Dendritic cell treated with granulocyte-macrophage colony-stimulating factor and Interleukin-4, amounts not matched to agents 40 ng/mL and 50 ng/mL, for 4 days (primary cell): ENCODE data around the gene C1QTNF1.

Experiments
- H3K27ac Mint-ChIP-seq: one replicate; pipeline ENCODE4 v1.8.0; 2022; ENCODE audit warnings: mild to moderate bottlenecking, mixed read lengths
- H3K27me3 Mint-ChIP-seq: one replicate; pipeline ENCODE4 v1.8.0; 2022; ENCODE audit warnings: mild to moderate bottlenecking, mixed read lengths
- H3K36me3 Mint-ChIP-seq: one replicate; pipeline ENCODE4 v1.8.0; 2022; ENCODE audit warnings: low read depth, mixed read lengths
- H3K4me1 Mint-ChIP-seq: one replicate; pipeline ENCODE4 v1.8.0; 2022; ENCODE audit warnings: low read depth, mixed read lengths
- H3K4me3 Mint-ChIP-seq: one replicate; pipeline ENCODE4 v1.8.0; 2022; ENCODE audit warnings: mild to moderate bottlenecking, moderate library complexity, mixed read lengths
- H3K9me3 Mint-ChIP-seq: one replicate; pipeline ENCODE4 v1.8.0; 2022; ENCODE audit warnings: mixed read lengths
- intact Hi-C: fragments of 100-400 bp; cut with micrococcal nuclease; formaldehyde crosslinking; loops from one replicate; pipeline ENCODE4 v1.15.0; 2022

Gene C1QTNF1

GRCh38 chr17:79088997-79089328 lies 65.0 kb downstream of the C1QTNF1 start:
- peaks cover 24% of the 10 kb centered on the region for H3K27me3 Mint-ChIP-seq
- no peak overlapping the region for H3K4me3 Mint-ChIP-seq
- no peaks in the 10 kb centered on the region for H3K9me3 Mint-ChIP-seq
- peaks cover 52% of the 10 kb centered on the region for H3K36me3 Mint-ChIP-seq
- intact Hi-C loops: no loop called here
- no peaks in the 10 kb centered on the region for H3K4me1 Mint-ChIP-seq
- no peak overlapping the region for H3K27ac Mint-ChIP-seq

GRCh38 chr17:79089720-79090442 lies 65.9 kb downstream of the C1QTNF1 start:
- H3K4me1 Mint-ChIP-seq: no peaks in the 10 kb centered on the region
- peaks cover 31% of the 10 kb centered on the region for H3K27me3 Mint-ChIP-seq
- intact Hi-C loops: no loop called here
- H3K4me3 Mint-ChIP-seq: no peak overlapping the region
- no peaks in the 10 kb centered on the region for H3K9me3 Mint-ChIP-seq
- peaks cover 43% of the 10 kb centered on the region for H3K36me3 Mint-ChIP-seq
- no peak overlapping the region for H3K27ac Mint-ChIP-seq

DNA sequence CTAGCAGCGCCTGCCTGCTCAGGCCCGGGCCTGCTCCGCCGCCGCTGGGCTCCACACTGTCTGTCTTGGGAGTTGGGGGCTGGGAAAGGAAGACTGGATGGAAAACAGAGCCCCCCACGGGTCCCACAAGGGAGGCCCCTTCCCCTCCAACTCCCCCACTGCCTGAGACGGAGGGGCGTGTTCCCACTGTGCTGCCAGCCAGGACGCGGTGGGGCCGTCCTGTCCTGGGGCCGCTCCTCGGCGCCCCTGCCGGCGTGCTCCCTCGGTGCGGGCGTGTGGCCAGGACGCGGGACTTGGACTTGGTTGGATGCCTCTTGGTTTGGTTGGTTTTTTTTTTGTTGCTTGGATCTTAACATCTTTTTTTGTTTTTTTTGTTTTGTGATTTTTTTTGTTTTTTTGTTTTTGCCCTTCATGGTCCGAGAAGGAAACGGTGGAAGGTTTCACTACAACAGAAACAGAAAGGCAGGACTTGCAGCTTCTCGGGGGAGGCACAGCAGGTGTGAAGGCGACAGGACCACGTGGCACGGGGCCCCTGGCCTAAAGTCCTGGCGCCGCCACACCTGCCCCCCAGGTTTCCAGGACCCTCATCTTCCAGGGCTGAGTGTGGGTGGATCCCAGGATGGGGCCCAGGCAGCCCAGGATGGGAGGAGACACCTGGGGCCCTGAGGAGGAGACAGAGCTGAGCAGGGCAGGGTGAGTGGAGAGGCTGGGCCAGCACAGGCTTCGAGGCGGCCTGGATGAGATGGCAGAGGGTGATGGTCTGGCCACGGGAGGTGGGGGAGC lies 66.7 kb downstream of the C1QTNF1 start:
- Mint-ChIP-seq H3K9me3 (no peaks in the 10 kb centered on the region), H3K36me3 (peaks cover 35% of the 10 kb centered on the region), H3K27ac (no peak overlapping the region), H3K4me1 (no peaks in the 10 kb centered on the region), H3K4me3 (no peak overlapping the region), H3K27me3 (peaks cover 38% of the 10 kb centered on the region)
- intact Hi-C loops: no loop called here

DNA sequence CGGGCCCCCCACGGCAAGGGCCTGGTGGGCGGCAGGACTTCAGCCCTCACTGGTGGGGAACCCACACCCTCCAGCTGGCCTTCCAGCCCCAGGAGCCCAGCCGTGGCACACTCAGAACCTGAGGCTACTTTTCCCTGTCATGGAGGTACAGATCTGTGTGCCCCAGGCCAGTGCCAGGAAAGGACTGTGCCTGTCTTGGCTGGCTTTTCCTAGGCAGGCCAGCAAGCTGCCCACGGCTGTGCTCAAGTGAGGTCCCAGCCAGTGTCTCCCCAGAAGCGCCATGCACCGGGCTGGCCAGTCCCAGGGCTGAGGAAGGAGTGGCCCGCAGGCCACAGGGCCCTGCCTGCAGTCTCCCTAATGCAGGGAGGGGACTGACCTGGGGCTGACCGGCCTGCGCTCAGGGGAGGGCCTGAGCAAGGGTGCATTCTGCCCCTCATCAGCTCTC lies 67.3 kb downstream of the C1QTNF1 start:
- Mint-ChIP-seq H3K4me3 (no peak overlapping the region), H3K4me1 (no peaks in the 10 kb centered on the region), H3K36me3 (peaks cover 29% of the 10 kb centered on the region), H3K27me3 (peaks cover 44% of the 10 kb centered on the region), H3K27ac (no peak overlapping the region), H3K9me3 (no peaks in the 10 kb centered on the region)
- intact Hi-C loops: no loop called here

DNA sequence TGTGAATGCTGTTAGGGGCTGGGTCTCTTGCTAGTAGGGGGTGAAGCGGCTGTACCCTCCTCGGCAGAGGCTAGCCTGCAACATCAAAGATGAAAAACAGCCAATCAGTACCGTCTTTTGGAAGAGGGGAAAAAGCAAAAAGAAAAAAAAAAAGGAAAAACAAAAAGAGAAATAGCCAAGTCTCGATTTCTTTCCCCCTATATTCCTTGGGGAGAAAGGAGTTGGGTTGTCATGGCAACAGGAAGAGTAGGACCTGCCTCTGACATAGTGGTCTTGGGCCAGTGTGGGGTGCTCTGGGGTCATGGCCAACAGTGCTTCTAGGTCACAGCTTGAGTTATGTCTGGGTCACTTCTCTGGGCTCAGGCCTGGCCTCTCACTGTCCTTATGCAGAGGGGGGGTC lies 68.6 kb downstream of the C1QTNF1 start:
- Mint-ChIP-seq H3K36me3 (peaks cover 16% of the 10 kb centered on the region), H3K27ac (no peak overlapping the region), H3K4me3 (no peak overlapping the region), H3K27me3 (peaks cover 53% of the 10 kb centered on the region), H3K4me1 (no peaks in the 10 kb centered on the region), H3K9me3 (no peaks in the 10 kb centered on the region)
- intact Hi-C loops: no loop called here

DNA sequence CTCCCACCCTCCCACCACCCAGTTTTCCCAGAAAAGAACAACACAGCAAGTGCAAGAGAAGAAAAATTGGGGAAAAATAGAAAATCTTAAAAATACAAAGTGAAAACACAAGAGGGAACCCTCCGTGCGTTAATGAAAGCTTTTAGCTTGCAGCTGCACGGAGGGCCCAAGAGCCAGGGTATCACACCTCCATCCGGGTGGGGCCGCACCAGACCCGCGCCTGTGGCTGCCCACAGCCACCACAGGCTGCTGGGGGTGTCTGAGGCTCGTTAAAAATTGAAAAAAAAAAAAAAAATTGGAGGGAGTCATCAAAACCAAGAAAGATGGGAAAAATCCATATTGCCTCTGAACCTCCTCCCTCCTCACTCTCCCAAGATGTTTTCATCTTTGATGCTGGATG lies 69.3 kb downstream of the C1QTNF1 start:
- peaks cover 60% of the 10 kb centered on the region for H3K27me3 Mint-ChIP-seq
- intact Hi-C loops: no loop called here
- H3K4me3 Mint-ChIP-seq: no peak overlapping the region
- H3K4me1 Mint-ChIP-seq: no peaks in the 10 kb centered on the region
- H3K36me3 Mint-ChIP-seq: peaks cover 9% of the 10 kb centered on the region
- no peak overlapping the region for H3K27ac Mint-ChIP-seq
- H3K9me3 Mint-ChIP-seq: no peaks in the 10 kb centered on the region

DNA sequence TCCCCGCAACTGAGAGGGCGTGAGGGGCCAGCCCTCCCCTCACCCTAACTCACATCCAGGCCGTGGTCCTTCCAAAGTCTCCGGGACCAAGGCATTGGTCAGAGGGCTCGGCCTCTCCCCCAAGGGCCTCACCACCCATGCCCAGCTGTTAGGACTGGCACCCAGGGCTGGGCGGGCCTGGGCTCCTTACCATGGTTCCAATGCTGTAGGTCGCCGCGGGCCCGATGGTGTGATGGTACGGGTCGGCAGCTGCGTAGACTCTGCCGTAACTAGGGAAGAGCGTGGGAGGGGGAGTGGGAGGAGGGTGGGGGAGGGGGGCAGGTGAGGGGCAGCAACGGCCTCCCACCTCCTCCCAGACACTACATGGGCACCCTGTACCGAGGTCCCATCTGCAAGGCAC lies 70.3 kb downstream of the C1QTNF1 start:
- H3K4me3 Mint-ChIP-seq: no peak overlapping the region
- no peak overlapping the region for H3K27ac Mint-ChIP-seq
- no peaks in the 10 kb centered on the region for H3K9me3 Mint-ChIP-seq
- H3K36me3 Mint-ChIP-seq: no peaks in the 10 kb centered on the region
- H3K27me3 Mint-ChIP-seq: peaks cover 70% of the 10 kb centered on the region
- intact Hi-C loops: no loop called here
- no peaks in the 10 kb centered on the region for H3K4me1 Mint-ChIP-seq

- intact Hi-C loops: no loop called here
- Mint-ChIP-seq H3K4me1 (no peaks in the 10 kb centered on the region), H3K4me3 (no peak overlapping the region), H3K9me3 (no peaks in the 10 kb centered on the region), H3K36me3 (no peaks in the 10 kb centered on the region), H3K27me3 (peaks cover 80% of the 10 kb centered on the region), H3K27ac (no peak overlapping the region)
These were observed 71.5 kb downstream of the C1QTNF1 start for GRCh38 chr17:79095345-79096055.

- Mint-ChIP-seq H3K4me1 (no peaks in the 10 kb centered on the region), H3K9me3 (no peaks in the 10 kb centered on the region), H3K4me3 (no peak overlapping the region), H3K27me3 (peaks cover 76% of the 10 kb centered on the region), H3K36me3 (no peaks in the 10 kb centered on the region), H3K27ac (no peak overlapping the region)
- intact Hi-C loops: no loop called here
These were observed 72.5 kb downstream of the C1QTNF1 start for GRCh38 chr17:79096477-79096876.

GRCh38 chr17:79097226-79098055 lies 73.5 kb downstream of the C1QTNF1 start:
- H3K27me3 Mint-ChIP-seq: peaks cover 70% of the 10 kb centered on the region
- H3K4me1 Mint-ChIP-seq: no peaks in the 10 kb centered on the region
- no peaks in the 10 kb centered on the region for H3K9me3 Mint-ChIP-seq
- H3K4me3 Mint-ChIP-seq: no peak overlapping the region
- no peak overlapping the region for H3K27ac Mint-ChIP-seq
- intact Hi-C loops: no loop called here
- H3K36me3 Mint-ChIP-seq: no peaks in the 10 kb centered on the region

DNA sequence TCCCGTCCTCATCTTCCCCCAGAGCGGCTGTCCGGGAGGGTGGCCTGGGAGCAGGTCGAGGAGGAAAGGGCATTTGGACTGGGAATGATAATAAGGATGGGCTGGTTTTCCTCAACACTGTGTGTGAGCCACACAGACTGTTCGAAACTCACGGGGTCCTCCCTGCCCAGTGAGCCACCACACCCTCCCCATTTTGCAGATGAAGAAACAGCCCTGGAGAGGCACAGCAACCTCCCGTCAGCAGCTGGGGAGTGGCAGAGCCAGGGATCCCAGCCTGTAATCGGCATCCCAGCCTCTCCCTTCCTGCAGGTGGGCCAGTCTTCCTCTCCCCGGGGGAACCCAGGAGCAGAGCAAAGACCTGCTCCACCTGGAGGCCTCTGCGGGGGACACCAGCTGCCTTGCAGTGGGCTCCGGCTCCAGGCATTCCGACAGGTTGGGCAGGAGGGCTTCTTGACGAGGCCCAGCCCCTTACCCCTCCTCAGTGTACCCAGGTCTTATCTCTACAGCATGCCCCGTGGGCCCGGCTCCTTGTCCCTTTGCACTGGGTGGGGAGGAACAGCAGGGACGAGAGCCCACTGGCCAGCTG lies 74.4 kb downstream of the C1QTNF1 start:
- no peak overlapping the region for H3K4me3 Mint-ChIP-seq

More for the DNA sequence above, 74.4 kb downstream of the C1QTNF1 start:
- H3K36me3 Mint-ChIP-seq: no peaks in the 10 kb centered on the region
- intact Hi-C loops: no loop called here
- H3K27ac Mint-ChIP-seq: no peak overlapping the region
- H3K27me3 Mint-ChIP-seq: peaks cover 70% of the 10 kb centered on the region
- no peaks in the 10 kb centered on the region for H3K9me3 Mint-ChIP-seq
- H3K4me1 Mint-ChIP-seq: no peaks in the 10 kb centered on the region
